SK-N-SH treated with all-trans-retinoic acid at 6 μM for 48 hours (cell line): ENCODE results near the gene MTUS2.

ENCODE experiments used
- BACH2 ChIP-seq: fragments of 250-450 bp; sonication (Bioruptor Pico); IDR thresholded peaks from 2 replicates; pipeline ENCODE4 v1.9.0; 2021; ENCODE audit warnings: mild to moderate bottlenecking, borderline replicate concordance
- GLIS3 ChIP-seq: fragments of 250-450 bp; sonication (Bioruptor Pico); IDR thresholded peaks from 2 replicates; pipeline ENCODE4 v1.5.0; 2020; ENCODE audit warnings: mild to moderate bottlenecking, moderate library complexity
- RARB ChIP-seq: fragments of 250-450 bp; sonication (Bioruptor Pico); IDR thresholded peaks from 2 replicates; pipeline ENCODE4 v1.8.0; 2021; ENCODE audit warnings: mild to moderate bottlenecking, moderate library complexity
- SNAI2 ChIP-seq: fragments of 250-450 bp; sonication (Bioruptor Pico); IDR thresholded peaks from 2 replicates; pipeline ENCODE4 v1.5.0; 2020; ENCODE audit warnings: mild to moderate bottlenecking, moderate library complexity
- TOX ChIP-seq: fragments of 250-450 bp; sonication (Bioruptor Pico); IDR thresholded peaks from 2 replicates; pipeline ENCODE4 v1.8.0; 2021; ENCODE audit warnings: mild to moderate bottlenecking, moderate library complexity, borderline replicate concordance
- ZNF70 ChIP-seq: fragments of 450-650 bp; formaldehyde crosslinking; IDR thresholded peaks from 2 replicates; pipeline ENCODE4 v1.5.0; 2020; ENCODE audit warnings: mild to moderate bottlenecking, moderate library complexity

GRCh38 chr13:28854657-28855056 is 34.5 kb downstream of the MTUS2 start:
- no peak for TF ChIP-seq TOX (CRISPR knock-in tag)
- TF ChIP-seq ZNF70: no peak
- TF ChIP-seq GLIS3: no peak
- no peak for TF ChIP-seq RARB
- TF ChIP-seq SNAI2 (CRISPR knock-in tag): no peak
- TF ChIP-seq BACH2 (CRISPR knock-in tag): no peak
